Activated naive CD4-positive, alpha-beta T cell treated with anti-CD3 and anti-CD28 coated beads, Interleukin-2, amount 50 U/mL, for 16 hours (primary cell): Measurements from ENCODE around the gene CACNG4.

Experiments used
- DNase-seq: peaks from one replicate; pipeline ENCODE4 v3.0.0-alpha.2; 2020

CACNG4 gene

DNA sequence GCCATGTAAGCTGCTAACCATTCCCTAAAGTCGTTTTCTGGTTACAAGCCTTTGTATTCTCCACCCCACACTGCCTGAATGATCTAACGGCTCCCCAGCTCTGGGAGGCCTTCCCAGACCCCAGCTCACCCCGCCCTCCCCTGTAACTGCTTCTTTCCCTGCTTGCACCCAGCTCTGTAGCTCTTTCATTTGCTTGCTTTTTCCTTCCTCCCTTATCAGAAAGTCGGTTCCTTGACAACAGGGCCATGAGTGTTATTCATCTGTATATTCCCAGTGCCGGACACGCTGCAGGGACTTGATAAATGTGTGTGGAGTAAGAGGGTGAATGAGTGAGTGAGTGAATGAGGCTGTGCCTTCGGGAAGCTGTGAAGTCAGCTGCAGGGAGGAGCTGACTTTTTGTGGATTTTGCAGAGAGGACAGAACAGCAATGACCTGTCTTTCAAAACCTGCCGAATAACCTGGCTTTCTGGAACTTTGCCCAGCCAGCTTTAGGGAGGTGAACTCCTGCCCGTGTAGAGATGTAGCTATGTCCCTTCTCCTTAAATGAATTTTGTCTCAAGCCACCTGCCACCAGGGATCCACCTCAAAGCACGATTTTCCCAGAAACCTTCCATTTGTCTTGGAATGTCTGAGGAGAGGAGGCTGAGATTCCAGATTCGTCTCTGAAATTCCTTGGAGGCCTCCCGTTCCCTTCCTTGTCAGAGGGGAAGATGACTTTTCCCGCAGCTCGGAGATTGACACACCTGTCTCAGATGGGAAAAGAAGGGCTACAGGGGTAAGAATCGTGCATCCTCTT lies 20.0 kb upstream of the CACNG4 start:
- no peak for DNase-seq

DNA sequence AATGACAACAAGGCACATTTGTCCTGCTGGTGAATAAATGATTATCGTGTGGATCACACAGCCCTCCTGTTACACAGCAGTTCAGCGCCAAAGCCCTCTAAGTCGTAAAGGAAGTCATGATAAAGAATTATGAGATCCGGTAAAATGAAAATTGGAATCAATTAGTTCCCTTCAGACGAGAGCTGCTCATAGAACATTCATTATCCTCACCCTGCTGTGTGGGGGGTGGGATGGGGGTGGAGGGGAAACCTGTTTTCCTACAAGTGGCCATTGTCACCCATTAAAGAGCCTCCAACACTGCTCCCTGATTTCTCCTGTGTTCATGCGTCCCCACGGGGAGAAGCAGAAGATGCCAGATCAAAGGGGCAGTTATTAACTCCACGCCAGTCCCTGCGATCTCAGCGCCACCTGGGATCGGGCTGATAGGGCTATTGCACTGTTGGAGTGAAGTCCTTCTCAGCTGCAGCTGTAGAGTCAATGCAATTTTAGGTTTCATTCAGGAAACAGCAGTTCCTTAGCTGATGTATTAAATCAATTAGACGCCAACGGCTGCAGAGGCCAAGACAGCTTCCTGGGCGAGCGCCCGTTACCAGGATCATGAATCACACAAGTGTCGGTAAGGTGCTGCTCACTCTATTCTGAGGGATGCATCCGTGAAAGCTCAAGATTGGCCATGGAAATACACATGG lies 19.2 kb upstream of the CACNG4 start:
- no peak for DNase-seq

DNA sequence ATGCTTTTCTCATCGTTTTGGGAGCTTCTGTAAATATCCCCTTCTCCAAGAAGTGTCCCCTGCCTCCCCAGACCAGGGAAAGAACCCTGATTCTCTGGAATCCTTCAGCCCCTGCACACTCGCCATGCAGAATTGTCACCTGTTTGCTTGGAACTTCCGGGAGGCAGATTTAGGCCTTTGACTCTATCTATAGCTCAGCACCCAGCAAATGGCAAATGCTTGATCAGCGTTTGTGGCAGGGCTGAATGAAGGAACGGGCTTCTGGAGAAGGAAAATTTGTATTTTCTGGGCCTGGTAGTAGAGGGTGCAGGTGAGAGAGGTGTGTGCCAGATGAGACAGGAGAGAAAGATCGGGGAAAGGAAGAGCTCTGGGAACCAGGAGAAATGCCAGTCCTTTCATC lies 18.3 kb upstream of the CACNG4 start:
- no peak for DNase-seq

DNA sequence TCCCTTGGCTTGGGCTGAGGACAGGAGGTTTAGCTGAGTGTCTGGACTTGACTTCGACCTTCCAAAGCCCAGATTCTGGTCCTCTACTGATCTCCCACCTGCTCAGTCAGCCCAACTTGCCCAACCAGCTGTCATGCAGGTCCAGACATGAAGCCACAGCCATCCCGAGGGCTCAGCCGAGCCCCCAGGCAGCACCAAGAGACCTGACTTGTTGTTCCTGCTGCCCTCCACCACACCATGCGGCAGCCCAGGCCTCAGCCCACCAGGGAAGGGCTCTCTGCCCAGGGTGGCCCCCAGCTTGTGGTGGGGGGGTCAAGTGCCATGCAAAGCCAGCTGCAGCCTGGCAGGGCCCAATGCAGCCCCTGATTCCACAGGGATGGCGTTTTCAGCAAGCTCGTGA lies 17.2 kb upstream of the CACNG4 start:
- no peak for DNase-seq

DNA sequence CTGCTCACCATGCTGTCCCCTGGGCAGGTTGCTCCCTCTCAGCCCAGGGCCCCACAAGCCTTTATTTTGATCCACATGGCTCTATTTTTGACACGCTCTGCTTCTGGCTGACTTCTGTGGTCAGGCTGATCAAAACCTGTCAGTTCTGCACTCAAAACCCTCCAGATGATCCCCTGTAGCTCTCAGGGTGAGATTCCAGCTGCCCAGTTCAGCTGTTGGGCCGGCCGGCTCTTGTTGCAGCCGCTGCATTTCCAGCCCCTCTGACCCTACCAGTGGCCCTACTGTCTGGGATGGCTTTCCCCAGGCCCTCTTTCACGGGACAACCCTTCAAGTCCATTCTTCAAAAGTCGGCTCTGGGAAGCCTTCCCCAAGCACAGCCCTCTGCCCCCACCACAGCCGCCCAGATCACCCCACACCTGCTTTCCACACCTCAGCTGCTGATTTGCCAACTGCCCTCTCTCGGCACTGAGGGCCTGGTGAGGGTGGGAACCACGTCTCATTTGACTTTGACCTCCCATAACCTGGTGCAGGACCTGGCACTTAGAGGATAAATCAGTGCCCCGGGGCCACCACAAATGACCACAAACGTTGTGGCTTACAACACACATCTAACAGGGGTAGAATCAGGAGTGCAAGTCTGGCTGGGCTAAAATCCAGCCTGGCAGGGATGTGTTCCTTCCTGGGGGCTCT lies 16.3 kb upstream of the CACNG4 start:
- no peak for DNase-seq

DNA sequence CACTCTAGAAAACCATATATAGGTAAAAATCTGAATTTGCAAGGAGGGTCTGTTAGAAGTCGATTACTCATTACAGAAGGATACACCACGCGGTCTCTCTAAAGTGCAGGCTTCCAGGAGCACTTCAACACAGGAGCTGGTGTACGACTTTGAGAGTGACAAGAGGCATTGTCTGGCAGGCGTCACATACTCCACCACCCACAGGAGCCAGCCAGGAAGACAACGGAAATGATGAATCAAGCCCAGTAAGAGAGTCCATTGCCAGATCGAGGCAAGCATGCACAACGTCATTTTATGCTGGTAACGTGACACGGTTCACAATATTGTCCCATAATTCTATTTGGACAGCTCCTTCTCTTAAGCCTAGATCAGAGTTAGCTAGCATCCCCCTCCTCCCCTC lies 15.0 kb upstream of the CACNG4 start:
- no peak for DNase-seq

DNA sequence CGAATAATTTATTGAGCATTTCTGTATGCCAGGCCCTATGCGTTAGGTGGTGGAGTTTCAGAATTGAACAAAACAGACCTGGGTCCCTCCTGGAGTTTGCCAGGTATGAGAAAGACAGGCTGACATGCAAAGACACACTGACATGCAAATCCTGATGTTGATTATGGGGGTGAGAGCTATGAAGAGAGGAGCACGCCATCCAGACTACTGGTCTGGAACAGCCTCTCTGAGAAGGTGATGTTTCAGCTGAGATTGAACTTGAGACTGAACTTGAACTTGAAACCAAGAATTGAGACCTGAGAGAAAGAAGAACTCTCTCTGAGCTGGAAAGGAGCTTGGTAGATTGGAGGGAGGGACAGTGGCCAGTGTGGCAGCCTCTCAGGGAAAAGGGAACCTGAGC lies 14.2 kb upstream of the CACNG4 start:
- DNase-seq, result no peak

DNA sequence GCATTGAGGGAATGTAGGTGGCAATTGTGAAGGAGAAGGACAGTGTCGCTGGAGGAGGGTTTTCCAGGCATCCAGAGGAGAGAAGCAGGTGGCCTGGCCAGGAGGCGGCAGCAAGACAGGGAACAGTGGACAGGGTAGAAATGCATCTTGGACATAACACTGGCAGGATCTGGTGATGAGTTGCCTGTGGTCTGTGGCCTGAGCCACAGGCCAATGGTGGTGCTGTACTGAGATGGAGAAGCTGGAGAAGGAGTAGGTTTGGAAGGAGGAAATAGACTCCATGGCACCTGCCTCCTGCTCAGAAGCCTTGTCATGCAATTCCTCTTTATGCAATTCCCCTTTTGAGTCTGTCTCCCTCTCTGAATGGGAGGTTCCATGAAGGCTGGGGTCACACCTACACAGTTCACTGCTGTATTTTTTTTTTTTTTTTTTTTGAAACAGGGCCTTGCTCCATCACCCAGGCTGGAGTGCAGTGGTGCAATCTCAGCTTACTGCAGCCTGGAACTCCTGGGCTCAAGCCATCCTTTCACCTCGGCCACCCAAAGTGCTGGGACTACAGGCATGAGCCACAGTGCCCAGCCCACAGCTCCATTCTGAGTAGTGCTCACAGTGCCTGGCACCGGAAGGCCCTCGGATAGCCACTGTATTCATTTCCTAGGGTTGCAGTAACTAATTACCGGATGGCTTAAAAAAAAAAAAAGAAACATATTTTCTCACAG lies 13.5 kb upstream of the CACNG4 start:
- DNase-seq, result no peak

DNA sequence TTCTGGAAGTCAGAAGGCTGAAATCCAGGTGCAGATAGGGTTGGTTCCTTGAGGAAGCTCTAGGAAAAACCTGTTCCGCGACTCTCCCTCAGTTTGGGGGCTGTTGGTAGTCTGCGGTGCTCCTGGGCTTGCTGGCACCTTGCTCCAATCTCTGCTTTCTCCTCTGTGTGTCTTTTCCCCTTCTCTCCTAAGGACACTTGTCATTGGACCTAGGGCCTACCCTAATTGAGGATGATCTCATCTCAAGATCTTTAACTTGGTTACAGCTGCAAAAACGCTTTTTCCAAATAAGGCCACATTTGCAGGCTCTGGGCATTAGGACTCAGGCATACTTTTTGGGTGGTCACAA lies 12.9 kb upstream of the CACNG4 start:
- no peak for DNase-seq

DNA sequence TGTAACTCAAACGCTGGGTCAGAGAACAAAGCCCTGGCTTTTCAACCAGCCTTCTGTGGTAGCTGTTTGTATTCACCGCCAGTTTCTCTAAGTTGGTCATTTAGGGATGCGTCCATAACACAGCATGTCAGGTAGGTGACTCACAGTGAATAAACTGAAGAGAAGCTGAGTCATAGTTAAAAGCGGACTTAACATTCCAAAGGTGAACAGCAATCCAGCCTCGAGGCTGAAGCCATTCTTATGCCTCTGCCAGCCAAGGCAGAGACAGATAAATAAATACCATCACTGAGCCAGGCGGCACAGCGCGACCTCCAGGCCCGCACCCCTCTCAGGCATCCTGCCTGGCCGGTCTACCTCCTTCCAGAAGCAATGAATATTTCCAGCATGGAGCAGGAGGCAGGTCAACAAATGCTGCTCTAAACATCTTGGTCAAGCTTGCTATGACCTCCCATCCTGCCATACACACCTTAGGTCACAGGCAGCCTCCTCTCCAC lies 12.4 kb upstream of the CACNG4 start:
- no peak for DNase-seq

DNA sequence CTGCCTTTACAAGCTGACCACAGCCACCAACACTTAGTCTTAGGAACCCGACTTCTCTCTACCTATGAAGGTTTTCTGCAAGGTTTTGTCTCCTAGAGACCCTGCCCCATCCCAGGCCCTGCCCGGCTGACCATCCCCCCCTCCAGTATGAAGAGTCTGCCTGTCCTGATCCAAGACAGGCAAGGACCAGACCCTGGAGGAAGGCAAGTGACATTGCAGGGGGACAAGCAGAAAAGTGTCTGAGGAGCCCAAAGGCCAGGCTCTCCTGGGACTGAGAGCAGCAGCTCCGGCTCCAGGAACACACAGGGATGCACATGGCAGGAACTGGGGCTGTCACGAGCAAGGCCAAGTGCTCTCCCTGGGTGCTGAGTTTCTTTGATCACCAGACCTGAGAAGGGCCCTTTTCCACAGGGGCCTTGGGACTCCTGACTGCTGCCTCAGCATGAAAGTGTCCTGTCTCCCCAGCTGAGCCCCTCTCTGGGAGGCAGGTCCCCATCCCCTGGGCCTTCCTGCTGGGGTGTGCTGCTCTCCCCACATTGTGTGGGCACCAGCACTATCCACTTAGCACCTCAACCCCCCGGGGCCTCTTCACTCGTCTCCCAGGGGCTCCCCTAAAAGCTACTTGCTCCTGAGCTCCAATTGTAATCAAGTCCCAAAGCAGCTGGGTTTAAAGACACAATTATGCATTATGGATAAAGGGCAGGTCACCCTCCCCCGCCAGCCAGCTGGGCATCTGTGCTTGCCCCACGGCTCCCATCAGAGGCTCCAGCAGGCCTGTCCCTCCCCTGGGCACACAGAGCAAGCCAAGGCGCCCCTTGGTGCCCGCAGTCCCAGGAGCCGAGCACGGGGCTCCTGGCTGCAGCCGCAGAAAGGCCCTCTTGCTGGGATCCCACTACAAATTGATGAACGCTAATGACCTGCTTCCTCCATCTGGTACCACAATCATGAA lies 11.6 kb upstream of the CACNG4 start:
- no peak for DNase-seq

DNA sequence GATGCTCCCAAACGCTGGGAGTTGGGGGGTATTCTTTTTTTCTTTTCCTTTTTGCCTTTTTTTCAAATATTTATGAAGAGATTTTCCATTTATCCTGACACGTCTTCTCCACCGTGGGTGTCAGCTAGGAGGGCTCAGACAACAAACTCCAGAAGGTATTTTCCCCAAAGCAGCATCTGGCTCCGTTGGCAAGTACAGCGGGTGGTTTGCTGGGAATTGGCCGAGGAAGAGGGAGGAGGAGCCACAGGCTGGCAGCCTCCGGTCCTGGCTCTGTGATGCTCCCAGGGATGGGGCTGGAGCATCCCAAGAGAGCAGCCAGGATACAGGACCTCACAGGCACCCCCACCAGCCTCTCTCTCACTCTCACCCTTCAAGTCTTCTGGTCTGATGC lies 10.9 kb upstream of the CACNG4 start:
- no peak for DNase-seq

DNA sequence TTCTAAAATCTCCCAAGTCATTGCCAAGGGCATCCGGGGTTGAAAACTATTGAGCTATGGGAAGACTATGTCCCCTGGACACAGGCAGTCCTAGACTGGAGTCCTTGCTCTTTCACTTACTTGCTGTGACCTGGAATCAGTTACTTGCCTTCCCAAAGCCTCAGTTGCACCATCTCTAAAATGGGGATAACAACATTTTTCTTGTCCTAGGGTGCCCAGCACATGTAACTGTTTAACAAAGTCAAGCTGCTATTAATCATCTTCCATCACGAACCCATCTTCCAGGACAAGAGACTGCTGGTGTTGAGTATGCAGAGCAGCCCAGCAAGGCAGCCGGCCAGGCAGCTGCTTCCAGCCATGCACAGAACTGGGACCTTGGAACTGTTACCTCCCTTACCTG lies 9.9 kb upstream of the CACNG4 start:
- DNase-seq, result no peak

DNA sequence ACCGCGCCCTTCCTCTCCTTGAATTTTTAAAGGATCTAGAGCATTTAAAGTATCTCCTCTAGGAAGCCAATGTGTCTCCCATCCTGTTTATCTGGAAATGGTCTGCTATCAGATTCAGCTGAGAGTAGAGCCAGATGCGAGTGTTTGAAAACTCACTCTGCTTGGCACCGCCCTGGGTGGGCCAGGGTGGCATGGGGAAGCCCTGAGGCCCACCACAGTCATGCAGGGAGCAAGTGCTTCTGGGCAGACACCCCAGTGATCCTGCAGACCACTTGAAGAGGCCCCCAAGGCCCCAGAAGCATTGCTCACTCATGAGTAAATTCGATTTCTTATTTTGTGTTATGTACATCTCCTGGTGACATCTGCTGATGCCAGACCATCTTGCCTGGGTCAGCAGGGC lies 8.7 kb upstream of the CACNG4 start:
- DNase-seq, result no peak

DNA sequence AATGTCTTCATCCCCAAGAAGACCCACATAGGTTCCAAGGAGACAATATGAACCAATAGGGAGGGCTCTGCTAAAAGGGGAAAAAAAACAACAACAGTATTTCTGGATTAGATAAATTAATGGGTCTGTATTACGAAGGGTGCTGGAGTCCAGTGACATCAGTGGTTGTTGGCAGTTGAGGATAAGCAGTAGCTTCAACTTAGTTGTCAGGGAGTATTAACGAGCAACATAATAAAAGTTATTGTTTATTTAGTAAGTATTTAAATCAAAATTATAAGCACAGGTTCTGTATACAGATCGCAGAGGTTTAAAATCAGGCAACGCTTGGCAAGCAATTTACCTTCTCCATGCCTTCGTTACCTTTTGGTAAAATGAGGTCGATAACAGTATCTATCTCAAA lies 7.6 kb upstream of the CACNG4 start:
- no peak for DNase-seq

DNA sequence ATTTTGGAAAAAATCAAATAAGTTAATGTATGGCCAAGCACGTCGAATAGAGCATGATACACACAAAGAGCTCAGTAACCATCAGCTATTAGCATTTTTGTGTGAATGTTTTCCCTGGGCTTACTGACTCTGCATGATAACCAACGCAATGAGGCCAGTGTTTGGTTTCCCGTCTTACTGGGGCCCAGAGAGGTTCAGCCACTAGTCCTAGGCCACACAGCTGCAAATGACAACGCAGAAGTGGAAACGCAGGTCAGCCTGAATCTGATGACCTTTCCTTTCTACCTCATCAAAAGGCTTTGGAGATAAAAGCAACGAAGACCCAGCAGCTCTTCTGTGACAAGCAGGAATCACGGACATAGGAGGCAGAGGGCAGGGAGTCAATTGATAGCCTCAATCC lies 7.2 kb upstream of the CACNG4 start:
- no peak for DNase-seq

DNA sequence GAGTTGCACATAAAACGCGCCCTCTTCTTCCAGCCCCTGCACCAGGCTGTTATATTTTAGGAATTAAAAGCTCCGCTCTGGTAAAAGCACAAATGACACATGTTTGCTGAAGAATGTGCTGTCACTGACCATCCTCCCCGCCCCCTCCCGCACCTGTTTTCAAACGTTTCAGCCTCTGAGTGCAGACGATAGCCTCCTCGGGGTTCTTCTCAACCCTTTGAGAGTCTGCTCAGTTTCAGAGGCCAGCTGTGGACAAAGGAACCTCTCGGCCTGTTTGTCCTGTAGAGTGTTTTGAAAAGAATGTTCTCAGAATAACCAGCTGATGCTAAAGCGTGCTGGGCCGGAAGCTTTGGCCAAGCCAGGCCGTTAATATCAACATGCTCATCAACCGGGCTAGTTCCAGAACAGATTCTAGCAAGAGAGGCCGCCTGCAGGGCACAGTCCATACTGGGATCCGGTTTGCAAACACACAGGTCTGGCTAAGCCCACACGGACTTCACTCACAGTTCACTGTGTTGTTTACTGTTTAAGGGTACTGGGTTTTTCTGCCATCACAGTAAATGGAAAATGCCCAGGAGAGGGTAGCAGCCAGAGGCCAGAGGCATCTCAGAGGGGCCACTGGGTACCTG lies 6.4 kb upstream of the CACNG4 start:
- DNase-seq, result no peak

DNA sequence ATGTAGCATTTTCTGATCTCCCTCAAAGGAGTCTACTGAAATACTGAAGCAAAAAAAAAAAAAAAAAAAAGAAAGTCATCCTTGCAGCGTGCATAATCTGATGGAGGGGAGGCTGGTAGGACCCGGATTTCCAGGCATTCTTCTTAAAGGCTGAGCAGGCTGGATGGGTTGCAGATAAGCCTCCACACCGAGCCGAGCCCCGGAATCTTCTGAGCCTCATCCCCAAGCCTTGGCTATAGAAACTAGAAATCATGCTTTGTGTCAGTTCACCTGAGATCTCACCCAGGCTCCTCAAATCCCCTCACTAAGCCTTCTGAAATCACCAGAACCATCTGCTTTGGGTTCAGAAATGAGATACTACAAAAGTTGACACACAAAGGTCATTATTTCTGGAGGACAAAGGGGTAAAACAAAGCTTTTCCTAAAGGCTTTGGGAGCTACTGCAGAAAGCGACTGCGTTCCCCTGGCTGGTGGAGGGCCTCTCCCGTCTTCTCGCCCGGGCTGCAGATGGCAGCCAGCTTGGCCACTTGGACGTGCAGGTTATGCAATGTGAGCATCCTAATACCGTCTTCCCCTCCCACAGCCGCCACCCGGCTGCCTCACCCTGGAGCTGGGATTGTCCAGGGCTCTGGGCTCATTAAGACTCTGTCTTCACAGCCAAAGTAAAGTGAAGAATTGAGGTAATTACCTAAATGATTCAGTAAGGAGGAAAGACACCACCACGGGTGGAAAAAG lies 4.7 kb upstream of the CACNG4 start:
- DNase-seq, result no peak

DNA sequence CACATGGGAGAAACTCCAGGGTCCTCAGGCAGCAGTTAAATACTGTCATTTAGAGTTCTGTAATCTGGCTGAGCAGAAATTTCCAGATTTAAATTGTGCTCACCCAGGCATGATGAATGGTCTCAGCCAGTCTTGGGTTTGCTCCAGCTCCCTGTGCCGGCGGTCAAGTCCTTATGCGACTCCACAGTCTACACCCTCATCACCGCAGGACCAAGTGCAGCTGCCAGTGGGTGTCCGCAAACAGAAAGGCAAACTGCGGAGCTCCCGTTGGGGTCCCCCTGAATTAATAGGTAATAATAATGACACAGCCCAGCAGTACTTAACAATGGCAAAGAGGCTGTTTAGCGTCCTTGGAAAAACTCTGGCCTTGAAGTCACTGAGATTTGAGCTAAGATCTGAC lies 3.9 kb upstream of the CACNG4 start:
- DNase-seq, result no peak

DNA sequence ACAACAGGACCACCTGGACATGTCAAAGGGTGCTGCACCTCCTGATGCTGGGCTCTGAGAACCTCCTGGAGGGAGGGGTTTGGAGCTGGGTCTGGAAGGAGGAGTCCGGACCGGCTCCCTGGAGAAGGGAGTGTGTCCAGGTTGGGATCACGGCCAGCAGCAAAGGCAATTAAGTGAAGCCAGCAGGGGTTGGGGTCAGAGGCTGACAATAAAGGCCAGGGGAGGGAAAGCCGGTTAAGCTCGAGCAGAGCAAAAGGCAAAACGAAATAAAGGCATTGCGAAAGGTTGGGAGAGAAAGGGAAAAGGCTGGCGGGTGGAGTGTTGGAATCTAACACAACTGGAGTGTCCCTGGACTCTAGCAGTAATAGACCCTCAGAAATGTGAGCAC lies 992 bp upstream of the CACNG4 start:
- DNase-seq, result no peak
